NCI-H69 (cell line): Measurements from ENCODE around the gene ARL3.
"Not testable (repeated sequence)": the region's sequence is repeated elsewhere in the genome, so short reads cannot be mapped to it uniquely, and the experiment has no call there.

ENCODE experiments used
- DNase-seq: peaks from one replicate; lab custom pipeline; 2025; lab: John Stamatoyannopoulos, UW

ARL3 gene

GRCh38 chr10:102673236-102673818 is 40.9 kb downstream of the ARL3 start:
- no peak for DNase-seq

- DNase-seq, result no peak
Measured at GRCh38 chr10:102670871-102671434, 43.2 kb downstream of the ARL3 start.

GRCh38 chr10:102670065-102670670 is 44.0 kb downstream of the ARL3 start:
- no peak for DNase-seq

- DNase-seq, result no peak
Measured at GRCh38 chr10:102669206-102670064, 44.8 kb downstream of the ARL3 start.

GRCh38 chr10:102668326-102669107 is 45.7 kb downstream of the ARL3 start:
- no peak for DNase-seq

GRCh38 chr10:102667411-102667810 is 46.8 kb downstream of the ARL3 start:
- DNase-seq, result not testable (repeated sequence)

GRCh38 chr10:102665904-102666509 is 48.2 kb downstream of the ARL3 start:
- no peak for DNase-seq

- DNase-seq, result no peak
Measured at GRCh38 chr10:102661658-102662028, 52.6 kb downstream of the ARL3 start.

- peak; percentile 48 for DNase-seq
Measured at GRCh38 chr10:102660888-102661657, 53.1 kb downstream of the ARL3 start.

- DNase-seq, result no peak
Measured at GRCh38 chr10:102658802-102659201, 55.4 kb downstream of the ARL3 start.

- DNase-seq, result no peak
Measured at GRCh38 chr10:102657984-102658724, 56.0 kb downstream of the ARL3 start.

GRCh38 chr10:102657451-102657850 is 56.7 kb downstream of the ARL3 start:
- no peak for DNase-seq

- no peak for DNase-seq
Measured at GRCh38 chr10:102656791-102657371, 57.3 kb downstream of the ARL3 start.

- no peak for DNase-seq
Measured at GRCh38 chr10:102656026-102656425, 58.2 kb downstream of the ARL3 start.

- DNase-seq, result no peak
Measured at GRCh38 chr10:102654969-102655368, 59.2 kb downstream of the ARL3 start.

- no peak for DNase-seq
Measured at GRCh38 chr10:102654566-102654965, 59.6 kb downstream of the ARL3 start.

GRCh38 chr10:102653060-102653459 is 61.1 kb downstream of the ARL3 start:
- DNase-seq, result no peak

GRCh38 chr10:102652170-102652916 is 61.9 kb downstream of the ARL3 start:
- DNase-seq, result no peak
